Ovary (tissue), 9 donors: ENCODE data around the gene LHX6. TPM values are rescaled to one million over a fixed set of nuclear protein-coding genes. Genes with fewer than 3 reads are reported as not detected.

Source experiments
- DNase-seq, 5 donors: peaks; one replicate each; pipeline ENCODE4 v3.0.0-alpha.2; 2019 to 2020
- H3K27ac ChIP-seq, 2 donors: fragments of 200-600 bp; one replicate each; pipeline versions ENCODE4 v1.5.1 to v1.8.0; 2019 to 2022
- H3K27me3 ChIP-seq: fragments of 200-600 bp; one replicate; pipeline ENCODE4 v1.8.0; 2022
- H3K36me3 ChIP-seq: fragments of 200-600 bp; sonication (generic); one replicate; pipeline ENCODE4 v1.5.1; 2019
- H3K4me1 ChIP-seq: one replicate; pipeline ENCODE4 v1.8.1; 2013; ENCODE audit warnings: mild to moderate bottlenecking, moderate library complexity; ENCODE audit not compliant: insufficient read depth
- H3K4me3 ChIP-seq: fragments of 200-600 bp; sonication (generic); one replicate; pipeline ENCODE4 v1.5.1; 2017
- H3K9me3 ChIP-seq, 2 donors: fragments of 200-600 bp in 1 of 2; sonication (generic) in 1 of 2; one replicate each; pipeline versions ENCODE4 v1.5.1 to v1.8.1; 2013 to 2019; ENCODE audit warnings: mild to moderate bottlenecking in 1 of 2, moderate library complexity in 1 of 2
- EP300 ChIP-seq: sonication (generic); formaldehyde crosslinking; IDR thresholded peaks from one replicate; pipeline ENCODE4 v1.6.1; 2017; ENCODE audit warnings: antibody characterized with exemption
- POLR2A ChIP-seq: fragments of 450-650 bp; IDR thresholded peaks from one replicate; pipeline ENCODE4 v1.6.1; 2017; ENCODE audit warnings: antibody characterized with exemption, mild to moderate bottlenecking, moderate library complexity
- WGBS, 3 donors: extraction: QIAGEN DNeasy Blood & Tissue Kit in 1 of 3; methylation state at CpG; one replicate each; pipeline versions ENCODE4 v1.1.5 to v1.1.7; 2013 to 2017; 5-methylcytosine and 5-hydroxymethylcytosine counted together
- intact Hi-C, 4 donors: fragments of 100-400 bp; cut with DNase I; formaldehyde crosslinking; loops; one replicate each; pipeline versions ENCODE4 v1.11.0 to v1.15.1; 2022 to 2023
- polyA plus RNA-seq, 2 donors: library from polyadenylated mRNA; stranded (reverse); fragments of 200-250 nt in 1 of 2; fragments of 350-450 nt in 1 of 2; fragmentation: Illumina TruSeq in 1 of 2; extraction: RNeasy Lipid Tissue Mini Kit (QIAGEN cat#74804) in 1 of 2; gene quantifications; one replicate each; pipeline ENCODE4 v1.2.3, GENCODE V29; 2013 to 2014
- total RNA-seq, 7 donors: library from RNA; depleted of rRNA in 2 of 7; stranded (reverse); fragments of >200 nt in 2 of 7; fragmentation: NEBNext Ultra II Directional in 3 of 7; extraction: Animal tissue kit (Norgen Biotek cat#: 25700) in 3 of 7; gene quantifications; one replicate each; pipeline versions ENCODE4 v1.1.0 to v1.2.4, GENCODE V29; 2016 to 2023
- TF ChIP-seq, protein P1 (sequence below), 3 donors: fragments of 450-650 bp in 2 of 3; fragments of 200-600 bp in 1 of 3; IDR thresholded peaks; one replicate each; pipeline versions ENCODE4 v1.5.1 to v1.8.0; 2016 to 2022; ENCODE audit warnings: antibody characterized with exemption in 3 of 3, mild to moderate bottlenecking in 1 of 3
- donor health status: DM: no; HTN: no; CAD: no; lungs with moderate emphysema.
- donor health status: DM: no; HTN: no; CAD: no.
- donor health status: Bipolar disorder and iron deficiency.
- donor health status: DM: yes; HTN: yes; CAD: no.
- donor health status: DM: no; HTN: no; CAD: no.
- donor health status: DM: yes; HTN: yes; CAD: no.

LHX6 gene
- total and polyA plus RNA-seq, 9 donors = 0.46 to 8.8 (median 3.6) TPM

DNA sequence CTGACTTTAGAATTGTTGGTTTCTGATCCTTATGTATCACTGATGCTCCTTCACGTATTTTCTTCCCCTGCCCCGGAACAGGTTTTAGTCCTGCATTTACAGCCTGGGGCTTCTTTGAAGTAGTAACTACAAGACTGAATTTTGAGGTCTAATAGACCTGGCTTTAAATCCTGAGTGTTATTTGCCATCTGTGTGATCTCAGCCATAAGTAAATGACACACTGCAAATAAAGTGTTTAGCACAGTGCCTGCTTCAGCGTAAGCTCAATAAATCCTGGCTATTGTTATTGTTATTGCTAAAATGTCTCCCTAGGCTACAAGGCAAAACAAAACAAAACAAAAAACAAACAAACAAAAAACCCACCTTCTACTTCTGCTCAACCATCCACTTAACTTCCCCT lies 15.6 kb upstream of the LHX6 start:
- Histone ChIP-seq H3K9me3 (no peaks in the 10 kb centered on the region), H3K36me3 (no peaks in the 10 kb centered on the region), H3K4me3 (no peak overlapping the region), H3K4me1 (no peaks in the 10 kb centered on the region), H3K27ac (no peak overlapping the region), H3K27me3 (no peaks in the 10 kb centered on the region)
- no peak for TF ChIP-seq EP300
- TF ChIP-seq, protein P1, sequence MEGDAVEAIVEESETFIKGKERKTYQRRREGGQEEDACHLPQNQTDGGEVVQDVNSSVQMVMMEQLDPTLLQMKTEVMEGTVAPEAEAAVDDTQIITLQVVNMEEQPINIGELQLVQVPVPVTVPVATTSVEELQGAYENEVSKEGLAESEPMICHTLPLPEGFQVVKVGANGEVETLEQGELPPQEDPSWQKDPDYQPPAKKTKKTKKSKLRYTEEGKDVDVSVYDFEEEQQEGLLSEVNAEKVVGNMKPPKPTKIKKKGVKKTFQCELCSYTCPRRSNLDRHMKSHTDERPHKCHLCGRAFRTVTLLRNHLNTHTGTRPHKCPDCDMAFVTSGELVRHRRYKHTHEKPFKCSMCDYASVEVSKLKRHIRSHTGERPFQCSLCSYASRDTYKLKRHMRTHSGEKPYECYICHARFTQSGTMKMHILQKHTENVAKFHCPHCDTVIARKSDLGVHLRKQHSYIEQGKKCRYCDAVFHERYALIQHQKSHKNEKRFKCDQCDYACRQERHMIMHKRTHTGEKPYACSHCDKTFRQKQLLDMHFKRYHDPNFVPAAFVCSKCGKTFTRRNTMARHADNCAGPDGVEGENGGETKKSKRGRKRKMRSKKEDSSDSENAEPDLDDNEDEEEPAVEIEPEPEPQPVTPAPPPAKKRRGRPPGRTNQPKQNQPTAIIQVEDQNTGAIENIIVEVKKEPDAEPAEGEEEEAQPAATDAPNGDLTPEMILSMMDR (IDR thresholded peaks at IDR 0.05) = no peak
- no peak for TF ChIP-seq POLR2A
- intact Hi-C loops = no loop called here
- 86 to 94% (median 90%) methylated on average over 3 of the region's 3 CpGs for WGBS, 3 donors
- no peak for DNase-seq

DNA sequence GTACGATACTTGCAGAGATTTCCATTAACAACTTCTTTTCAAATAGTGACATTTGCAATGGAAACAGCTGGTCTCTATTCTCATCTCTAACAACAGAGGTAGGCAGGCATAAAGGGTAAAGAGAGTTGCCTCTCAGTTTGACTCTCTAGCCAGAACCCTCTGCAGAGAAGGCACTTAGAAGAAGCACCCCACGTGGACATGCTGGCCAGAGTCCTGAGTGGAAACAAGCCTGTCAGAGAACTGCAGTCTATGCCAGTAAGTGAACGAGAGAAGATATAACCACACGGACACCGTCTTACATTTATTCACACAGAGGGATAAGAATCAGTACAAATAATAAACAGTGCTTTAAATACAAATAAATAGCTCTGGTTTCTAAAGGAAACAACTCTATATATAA lies 11.0 kb upstream of the LHX6 start:
- H3K4me3 ChIP-seq = no peak overlapping the region
- TF ChIP-seq POLR2A = no peak
- no peak for TF ChIP-seq EP300
- TF ChIP-seq, protein P1 (IDR thresholded peaks at IDR 0.05) = no peak
- no peak for DNase-seq
- intact Hi-C loops = no loop called here
- H3K4me1 ChIP-seq = no peaks in the 10 kb centered on the region
- no peaks in the 10 kb centered on the region for H3K27me3 ChIP-seq
- no peaks in the 10 kb centered on the region for H3K36me3 ChIP-seq
- no peaks in the 10 kb centered on the region for H3K9me3 ChIP-seq
- no peak overlapping the region for H3K27ac ChIP-seq
- WGBS, 3 donors = 68 to 77% (median 72%) methylated on average over 5 of the region's 5 CpGs

DNA sequence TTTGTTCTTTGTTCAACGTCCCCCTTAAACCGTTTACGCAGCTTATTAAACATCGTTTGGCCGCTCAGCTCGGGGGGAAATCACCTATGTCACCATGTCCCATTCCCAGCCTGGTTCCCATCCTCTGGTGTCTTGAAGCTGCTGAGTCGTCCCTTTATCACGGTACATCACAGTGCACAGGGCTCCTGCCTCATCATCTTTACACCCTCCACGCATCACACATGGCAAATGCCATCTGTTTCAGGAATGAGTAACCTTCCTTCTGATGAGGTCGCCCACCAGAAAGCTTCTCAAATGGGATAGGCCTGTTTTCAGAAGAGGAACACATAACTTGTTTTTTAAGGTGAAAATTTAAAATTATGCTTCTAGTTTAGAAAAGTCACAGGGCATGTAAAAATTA lies 7.9 kb upstream of the LHX6 start:
- 72 to 83% (median 73%) methylated on average over 10 of the region's 10 CpGs for WGBS, 3 donors
- intact Hi-C loops = no loop called here

DNA sequence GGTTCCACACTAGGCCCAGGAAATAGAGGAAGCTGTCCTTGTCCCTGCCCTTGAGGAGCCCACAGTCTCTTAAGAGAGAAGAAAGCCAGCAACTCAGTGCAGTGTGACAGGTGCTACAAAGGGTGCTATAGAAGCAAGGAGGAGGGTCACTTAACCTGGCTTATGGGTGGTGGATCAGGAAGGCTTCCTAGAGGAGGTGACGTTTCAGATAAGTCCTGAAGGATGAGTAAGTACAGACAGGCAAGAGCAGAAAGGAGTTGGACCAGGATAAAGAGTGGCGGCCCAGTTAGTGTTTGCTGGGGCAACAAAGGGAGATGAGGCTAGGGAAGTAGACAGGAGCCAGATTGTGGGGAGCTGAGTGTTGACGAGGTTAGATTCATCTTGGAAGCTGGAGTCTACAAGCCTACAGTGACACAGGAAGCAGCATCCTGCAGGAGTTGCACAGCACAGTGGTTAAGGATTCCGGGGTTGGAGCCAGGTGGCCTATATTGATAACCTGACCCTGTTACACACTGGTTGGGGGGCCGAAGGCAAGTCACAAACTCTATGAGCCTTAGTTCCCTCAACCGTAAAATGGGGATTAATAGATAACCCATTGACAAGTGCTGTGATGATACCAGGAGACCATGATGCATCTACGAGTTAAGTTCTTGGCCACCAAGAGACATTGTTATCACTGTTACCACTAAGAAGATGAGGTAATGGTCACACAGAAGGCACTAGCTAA lies 5.4 kb upstream of the LHX6 start:
- 73 to 77% (median 74%) methylated on average over 7 of the region's 7 CpGs for WGBS, 3 donors
- intact Hi-C loops = no loop called here

More for the DNA sequence above, 7.9 kb upstream of the LHX6 start:
- Histone ChIP-seq H3K4me1 (no peaks in the 10 kb centered on the region), H3K9me3 (no peaks in the 10 kb centered on the region), H3K36me3 (no peaks in the 10 kb centered on the region), H3K4me3 (no peak overlapping the region), H3K27me3 (no peaks in the 10 kb centered on the region), H3K27ac (no peak overlapping the region)
- no peak for DNase-seq
- no peak for TF ChIP-seq EP300
- TF ChIP-seq, protein P1 (IDR thresholded peaks at IDR 0.05) = no peak
- no peak for TF ChIP-seq POLR2A

More for the DNA sequence above, 5.4 kb upstream of the LHX6 start:
- Histone ChIP-seq H3K27me3 (no peaks in the 10 kb centered on the region), H3K36me3 (no peaks in the 10 kb centered on the region), H3K27ac (no peak overlapping the region), H3K4me3 (no peak overlapping the region), H3K9me3 (no peaks in the 10 kb centered on the region), H3K4me1 (no peaks in the 10 kb centered on the region)
- TF ChIP-seq EP300 (no peak), POLR2A (no peak)
- TF ChIP-seq, protein P1 (IDR thresholded peaks at IDR 0.05) = no peak
- DNase-seq = no peak
